ENCODE results near the gene SPRYD7. TPM values are rescaled to one million over a fixed set of nuclear protein-coding genes. Genes with fewer than 3 reads are reported as not detected.
A peak's percentile ranks its signal among the peaks of the same experiment; 100 is the strongest.
"Not testable (repeated sequence)": the region's sequence is repeated elsewhere in the genome, so short reads cannot be mapped to it uniquely, and the experiment has no call there.

The SPRYD7 gene
- total RNA-seq, 1 donor from 2014 or later, result 3.9 TPM

GRCh38 chr13:49932868-49933267, 3.3 kb downstream of the SPRYD7 start:
- DNase-seq, result no peak

- no peak for DNase-seq
Measured at GRCh38 chr13:49932066-49932465, 4.1 kb downstream of the SPRYD7 start.

GRCh38 chr13:49927755-49928154, 8.4 kb downstream of the SPRYD7 start:
- DNase-seq, result no peak

- DNase-seq, result no peak
Measured at GRCh38 chr13:49925881-49926418, 10.2 kb downstream of the SPRYD7 start.

GRCh38 chr13:49922301-49922700, 13.8 kb downstream of the SPRYD7 start:
- no peak for DNase-seq

- not testable (repeated sequence) for DNase-seq
Measured at GRCh38 chr13:49920969-49921368, 15.2 kb downstream of the SPRYD7 start.

- not testable (repeated sequence) for DNase-seq
Measured at GRCh38 chr13:49918106-49918505, 18.0 kb downstream of the SPRYD7 start.

GRCh38 chr13:49914947-49915346, 21.2 kb downstream of the SPRYD7 start:
- no peak for DNase-seq

GRCh38 chr13:49908637-49909036, 27.5 kb downstream of the SPRYD7 start:
- DNase-seq, result peak; percentile 13

- DNase-seq, result no peak
Measured at GRCh38 chr13:49904729-49905456, 31.2 kb downstream of the SPRYD7 start.

GRCh38 chr13:49898792-49899191, 37.3 kb downstream of the SPRYD7 start:
- no peak for DNase-seq

GRCh38 chr13:49897713-49898112, 38.4 kb downstream of the SPRYD7 start:
- no peak for DNase-seq

- no peak for DNase-seq
Measured at GRCh38 chr13:49895826-49896225, 40.3 kb downstream of the SPRYD7 start.

GRCh38 chr13:49893591-49893990, 42.5 kb downstream of the SPRYD7 start:
- DNase-seq, result no peak

- DNase-seq, result no peak
Measured at GRCh38 chr13:49890376-49890775, 45.8 kb downstream of the SPRYD7 start.

GRCh38 chr13:49878682-49879081, 57.5 kb downstream of the SPRYD7 start:
- no peak for DNase-seq

GRCh38 chr13:49877629-49878218, 58.4 kb downstream of the SPRYD7 start:
- peak; percentile 9 for DNase-seq

- no peak for DNase-seq
Measured at GRCh38 chr13:49874430-49874829, 61.7 kb downstream of the SPRYD7 start.

GRCh38 chr13:49869519-49869918, 66.6 kb downstream of the SPRYD7 start:
- peak; percentile 30 for DNase-seq

GRCh38 chr13:49867834-49868233, 68.3 kb downstream of the SPRYD7 start:
- DNase-seq, result no peak

- DNase-seq, result no peak
Measured at GRCh38 chr13:49865218-49865617, 70.9 kb downstream of the SPRYD7 start.

GRCh38 chr13:49864509-49864908, 71.6 kb downstream of the SPRYD7 start:
- no peak for DNase-seq

All from dermis blood vessel endothelial cell (primary cell).